HFFc6 (cell line): ENCODE data around the gene HOXA4. TPM values are rescaled to one million over a fixed set of nuclear protein-coding genes. Genes with fewer than 3 reads are reported as not detected.

Source experiments
- DNase-seq: peaks from one replicate; pipeline ENCODE4 v3.0.0-alpha.2; 2018
- H3K27ac Mint-ChIP-seq: 2 replicates; pipeline ENCODE4 v1.8.0; 2020; ENCODE audit warnings: mild to moderate bottlenecking, mixed read lengths
- H3K27me3 Mint-ChIP-seq: 2 replicates; pipeline ENCODE4 v1.8.0; 2021; ENCODE audit warnings: mild to moderate bottlenecking, moderate library complexity, mixed read lengths; ENCODE audit not compliant: insufficient read depth
- H3K36me3 Mint-ChIP-seq: 2 replicates; pipeline ENCODE4 v1.8.0; 2021; ENCODE audit warnings: low read depth, mixed read lengths
- H3K4me1 Mint-ChIP-seq: 2 replicates; pipeline ENCODE4 v1.8.0; 2020; ENCODE audit warnings: low read depth, mixed read lengths
- H3K4me3 Mint-ChIP-seq: 2 replicates; pipeline ENCODE4 v1.8.0; 2020; ENCODE audit warnings: mild to moderate bottlenecking, moderate library complexity, mixed read lengths
- H3K9me3 Mint-ChIP-seq: 2 replicates; pipeline ENCODE4 v1.8.0; 2020; ENCODE audit warnings: mild to moderate bottlenecking, mixed read lengths
- total RNA-seq, 6 experiments: library from RNA; stranded (reverse); fragmentation: NEBNext Ultra II Directional; extraction: Animal tissue kit (Norgen Biotek cat#: 25700); gene quantifications; 2 replicates in 1 of 6; 3 replicates in 5 of 6; pipeline ENCODE4 v1.2.3, GENCODE V29; 2021
- TF ChIP-seq, protein P1 (sequence below): fragments of 200-600 bp; sonication (generic); IDR thresholded peaks from 2 replicates; pipeline ENCODE4 v1.5.0; 2021; ENCODE audit warnings: antibody characterized with exemption, mild to moderate bottlenecking

HOXA4 gene
- total RNA-seq, 6 experiments from 2014 or later: 0.38 to 1.0 (median 0.47) TPM

DNA sequence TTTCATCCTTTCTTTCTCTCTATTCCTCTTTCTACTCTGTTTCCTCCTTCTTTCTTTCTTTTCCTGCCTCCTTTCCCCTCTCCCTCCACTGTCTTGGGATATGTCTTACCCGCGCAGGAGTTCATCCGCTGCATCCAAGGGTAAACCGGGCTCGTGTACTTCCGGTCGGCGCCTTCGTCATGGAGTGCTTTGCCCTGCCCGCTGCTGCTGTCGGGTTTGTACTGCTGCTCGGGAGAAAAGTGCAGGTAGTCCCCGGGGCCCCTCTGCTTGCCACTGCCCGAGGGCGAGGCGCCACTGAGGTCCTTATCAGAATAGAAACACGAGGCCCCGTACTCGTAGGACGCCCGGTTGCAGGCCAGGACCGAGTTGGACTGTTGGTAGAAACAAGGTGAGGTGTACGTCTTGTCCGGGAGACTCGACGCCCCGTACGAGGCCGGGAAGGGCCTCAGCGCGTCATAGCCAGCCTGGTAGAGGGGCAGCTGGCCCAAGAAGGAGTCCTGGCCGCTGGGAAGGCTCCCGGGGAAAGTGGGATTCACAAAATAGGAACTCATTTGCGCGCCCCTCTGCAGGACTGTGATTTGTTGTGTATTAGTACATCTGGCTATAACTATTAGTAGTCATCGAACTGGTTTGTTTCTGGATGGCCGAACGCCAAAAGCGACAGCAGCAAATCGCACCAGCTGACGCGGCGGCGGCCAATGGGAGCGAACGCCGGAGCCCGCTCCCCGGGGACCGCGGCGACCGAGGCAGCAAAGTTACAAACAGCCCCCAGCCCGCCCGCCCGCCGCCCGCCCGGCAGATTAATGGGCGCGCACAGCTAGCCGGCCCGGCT lies 16.9 kb upstream of the HOXA4 start, which contains the start of gene HOXA6:
Gene HOXA6, minus strand, starts transcription at position 576 of the 832 bp plus-strand sequence. Its CDS starts 25 bp downstream, at position 551.
- Mint-ChIP-seq H3K36me3 (0 out of 2 replicates have a peak, but pooled peaks cover 4% of the 10 kb centered on the region), H3K27me3 (no peaks in the 10 kb centered on the region; the same call in 1 of the 2 replicates), H3K9me3 (no peaks in the 10 kb centered on the region), H3K27ac (peak within 1 kb of the TSS; percentile 68), H3K4me1 (peaks cover 42% of the 10 kb centered on the region), H3K4me3 (peak within 1 kb of the TSS; percentile 91)
- no peak for DNase-seq
- TF ChIP-seq, protein P1, sequence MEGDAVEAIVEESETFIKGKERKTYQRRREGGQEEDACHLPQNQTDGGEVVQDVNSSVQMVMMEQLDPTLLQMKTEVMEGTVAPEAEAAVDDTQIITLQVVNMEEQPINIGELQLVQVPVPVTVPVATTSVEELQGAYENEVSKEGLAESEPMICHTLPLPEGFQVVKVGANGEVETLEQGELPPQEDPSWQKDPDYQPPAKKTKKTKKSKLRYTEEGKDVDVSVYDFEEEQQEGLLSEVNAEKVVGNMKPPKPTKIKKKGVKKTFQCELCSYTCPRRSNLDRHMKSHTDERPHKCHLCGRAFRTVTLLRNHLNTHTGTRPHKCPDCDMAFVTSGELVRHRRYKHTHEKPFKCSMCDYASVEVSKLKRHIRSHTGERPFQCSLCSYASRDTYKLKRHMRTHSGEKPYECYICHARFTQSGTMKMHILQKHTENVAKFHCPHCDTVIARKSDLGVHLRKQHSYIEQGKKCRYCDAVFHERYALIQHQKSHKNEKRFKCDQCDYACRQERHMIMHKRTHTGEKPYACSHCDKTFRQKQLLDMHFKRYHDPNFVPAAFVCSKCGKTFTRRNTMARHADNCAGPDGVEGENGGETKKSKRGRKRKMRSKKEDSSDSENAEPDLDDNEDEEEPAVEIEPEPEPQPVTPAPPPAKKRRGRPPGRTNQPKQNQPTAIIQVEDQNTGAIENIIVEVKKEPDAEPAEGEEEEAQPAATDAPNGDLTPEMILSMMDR: no peak

- DNase-seq: no peak
- Mint-ChIP-seq H3K36me3 (peaks cover 8% of the 10 kb centered on the region; the same call in 1 of the 2 replicates), H3K27ac (no peak overlapping the region), H3K4me1 (peaks cover 39% of the 10 kb centered on the region), H3K27me3 (peaks cover 3% of the 10 kb centered on the region; the same call in 1 of the 2 replicates), H3K9me3 (no peaks in the 10 kb centered on the region), H3K4me3 (no peak overlapping the region)
- TF ChIP-seq, protein P1: no peak
Measured at GRCh38 chr7:27146491-27147198, 16.1 kb upstream of the HOXA4 start.

GRCh38 chr7:27145914-27146412 lies 15.4 kb upstream of the HOXA4 start:
- H3K27ac Mint-ChIP-seq: no peak overlapping the region
- H3K36me3 Mint-ChIP-seq: peaks cover 14% of the 10 kb centered on the region; the same call in 1 of the 2 replicates
- no peaks in the 10 kb centered on the region for H3K9me3 Mint-ChIP-seq
- no peak for DNase-seq
- peaks cover 3% of the 10 kb centered on the region; the same call in 1 of the 2 replicates for H3K27me3 Mint-ChIP-seq
- TF ChIP-seq, protein P1: no peak
- H3K4me1 Mint-ChIP-seq: peaks cover 34% of the 10 kb centered on the region
- H3K4me3 Mint-ChIP-seq: no peak overlapping the region

- Mint-ChIP-seq H3K9me3 (no peaks in the 10 kb centered on the region), H3K27ac (no peak overlapping the region), H3K36me3 (peaks cover 14% of the 10 kb centered on the region; the same call in 1 of the 2 replicates), H3K4me3 (no peak overlapping the region), H3K27me3 (peaks cover 3% of the 10 kb centered on the region; the same call in 1 of the 2 replicates), H3K4me1 (peaks cover 30% of the 10 kb centered on the region)
- no peak for DNase-seq
- TF ChIP-seq, protein P1: no peak
Measured at GRCh38 chr7:27145165-27145913, 14.8 kb upstream of the HOXA4 start.

GRCh38 chr7:27144781-27145164 lies 14.2 kb upstream of the HOXA4 start:
- no peak overlapping the region for H3K27ac Mint-ChIP-seq
- DNase-seq: no peak
- no peaks in the 10 kb centered on the region for H3K9me3 Mint-ChIP-seq
- H3K27me3 Mint-ChIP-seq: peaks cover 3% of the 10 kb centered on the region; the same call in 1 of the 2 replicates
- H3K36me3 Mint-ChIP-seq: peaks cover 14% of the 10 kb centered on the region; the same call in 1 of the 2 replicates
- H3K4me1 Mint-ChIP-seq: peaks cover 24% of the 10 kb centered on the region
- TF ChIP-seq, protein P1: no peak
- H3K4me3 Mint-ChIP-seq: no peak overlapping the region
